Lung (tissue), 12 donors: ENCODE data around the gene NISCH. TPM values are rescaled to one million over a fixed set of nuclear protein-coding genes. Genes with fewer than 3 reads are reported as not detected.

ENCODE experiments used
- ATAC-seq: fragments of 200-7000 bp; cut with Tn5 transposase; one replicate; pipeline ENCODE4 v1.9.1; 2020; ENCODE audit warnings: moderate number of reproducible peaks; ENCODE audit not compliant: insufficient read depth, low FRiP score
- DNase-seq, 3 donors: peaks; one replicate each; pipeline ENCODE4 v3.0.0-alpha.2; 2013 to 2017
- H3K27ac ChIP-seq, 2 donors: one replicate each; pipeline ENCODE4 v1.5.1; 2013; ENCODE audit warnings: mild to moderate bottlenecking in 2 of 2, moderate library complexity in 2 of 2, control low read depth in 1 of 2, inconsistent platforms in 1 of 2, low read depth in 1 of 2, low read length in 1 of 2
- H3K27me3 ChIP-seq, 3 donors: one replicate each; pipeline ENCODE4 v1.5.1; 2013; ENCODE audit warnings: low read length in 2 of 3; ENCODE audit not compliant: control insufficient read depth in 3 of 3, insufficient read depth in 3 of 3
- H3K36me3 ChIP-seq, 4 donors: one replicate each; pipeline ENCODE4 v1.5.1; 2013; ENCODE audit warnings: low read length in 4 of 4, mild to moderate bottlenecking in 1 of 4, moderate library complexity in 1 of 4; ENCODE audit not compliant: control insufficient read depth in 4 of 4, insufficient read depth in 4 of 4
- H3K4me1 ChIP-seq, 5 donors: one replicate each; pipeline ENCODE4 v1.5.1; 2013; ENCODE audit warnings: low read length in 5 of 5, mild to moderate bottlenecking in 2 of 5, moderate library complexity in 1 of 5; ENCODE audit not compliant: control insufficient read depth in 5 of 5, insufficient read depth in 5 of 5
- H3K4me3 ChIP-seq: one replicate; pipeline ENCODE4 v1.5.1; 2013; ENCODE audit warnings: mild to moderate bottlenecking, control low read depth, moderate library complexity
- H3K9ac ChIP-seq, 2 donors: one replicate each; pipeline ENCODE4 v1.5.1; 2013; ENCODE audit warnings: low read length in 2 of 2, control low read depth in 1 of 2; ENCODE audit not compliant: insufficient read depth in 1 of 2
- H3K9me3 ChIP-seq, 4 donors: one replicate each; pipeline ENCODE4 v1.5.1; 2013; ENCODE audit warnings: low read length in 3 of 4, mild to moderate bottlenecking in 1 of 4, moderate library complexity in 1 of 4; ENCODE audit not compliant: control insufficient read depth in 4 of 4, insufficient read depth in 3 of 4
- WGBS, 2 donors: extraction: QIAGEN DNeasy Blood & Tissue Kit; methylation state at CpG; one replicate each; pipeline ENCODE4 v1.1.7; 2013; 5-methylcytosine and 5-hydroxymethylcytosine counted together
- polyA plus RNA-seq, 2 donors: library from polyadenylated mRNA; stranded (reverse); fragments of 200-250 nt; gene quantifications; one replicate each; pipeline ENCODE4 v1.2.1, GENCODE V29; 2013
- total RNA-seq, 2 donors: library from RNA; depleted of rRNA in 1 of 2; stranded (reverse); fragments of >200 nt in 1 of 2; gene quantifications; one replicate each; pipeline ENCODE4 v1.2.1, GENCODE V29; 2014 to 2021
- TF ChIP-seq, protein P1 (sequence below): IDR thresholded peaks from 2 replicates; pipeline ENCODE4 v1.5.1; 2012; ENCODE audit warnings: mild to moderate bottlenecking; ENCODE audit errors: control extremely low read depth, extremely low read depth
- donor health status: control.
- donor health status: control.
- donor health status: Bipolar disorder and iron deficiency.
- donor health status: healthy.
- donor health status: DM: yes; HTN: yes; CAD: no.

NISCH gene
- total and polyA plus RNA-seq, 4 donors, result 37.8 to 127 (median 63.7) TPM

DNA sequence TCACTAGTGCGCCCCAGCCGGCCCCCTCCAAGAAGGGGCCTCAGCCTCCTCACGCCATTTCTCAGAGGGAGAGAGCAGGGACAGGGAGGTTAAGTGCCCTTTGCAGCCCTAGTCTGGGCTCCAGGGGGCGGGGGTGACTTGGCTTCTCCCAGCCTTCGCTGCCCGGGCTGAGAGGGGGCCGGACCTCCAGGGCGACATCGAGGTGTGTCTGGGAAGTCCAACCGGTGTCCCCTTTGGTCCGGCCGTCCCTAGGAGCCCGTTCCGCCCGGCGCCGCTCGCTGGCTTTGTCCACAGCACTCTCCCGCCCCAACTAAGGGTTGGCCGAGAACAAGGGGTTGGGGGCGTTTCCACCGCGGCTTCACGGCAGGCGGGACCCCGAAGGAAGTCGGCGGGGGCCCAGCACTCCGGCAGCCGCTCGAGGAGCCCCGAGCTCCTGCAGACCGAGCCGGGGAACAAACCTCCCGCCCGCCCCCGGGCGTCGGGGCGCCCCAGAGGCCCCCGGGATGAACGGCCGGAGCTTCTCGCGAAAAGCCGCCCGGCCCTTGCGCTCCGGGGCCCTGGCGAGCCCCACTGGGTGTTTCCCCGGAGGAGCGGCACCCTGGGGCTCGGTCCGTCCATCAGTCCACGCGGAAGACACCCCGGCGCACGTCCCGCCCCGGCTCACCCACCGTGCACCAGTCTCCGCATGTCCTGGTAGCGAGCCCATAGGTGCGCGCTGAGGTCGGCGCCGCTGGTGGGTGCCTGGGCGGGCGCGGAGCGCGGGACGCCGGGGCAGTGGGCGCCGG, 77.6 kb downstream of the NISCH start:
- peak; percentile 47 to 58 (median 55) for DNase-seq
- TF ChIP-seq, protein P1, sequence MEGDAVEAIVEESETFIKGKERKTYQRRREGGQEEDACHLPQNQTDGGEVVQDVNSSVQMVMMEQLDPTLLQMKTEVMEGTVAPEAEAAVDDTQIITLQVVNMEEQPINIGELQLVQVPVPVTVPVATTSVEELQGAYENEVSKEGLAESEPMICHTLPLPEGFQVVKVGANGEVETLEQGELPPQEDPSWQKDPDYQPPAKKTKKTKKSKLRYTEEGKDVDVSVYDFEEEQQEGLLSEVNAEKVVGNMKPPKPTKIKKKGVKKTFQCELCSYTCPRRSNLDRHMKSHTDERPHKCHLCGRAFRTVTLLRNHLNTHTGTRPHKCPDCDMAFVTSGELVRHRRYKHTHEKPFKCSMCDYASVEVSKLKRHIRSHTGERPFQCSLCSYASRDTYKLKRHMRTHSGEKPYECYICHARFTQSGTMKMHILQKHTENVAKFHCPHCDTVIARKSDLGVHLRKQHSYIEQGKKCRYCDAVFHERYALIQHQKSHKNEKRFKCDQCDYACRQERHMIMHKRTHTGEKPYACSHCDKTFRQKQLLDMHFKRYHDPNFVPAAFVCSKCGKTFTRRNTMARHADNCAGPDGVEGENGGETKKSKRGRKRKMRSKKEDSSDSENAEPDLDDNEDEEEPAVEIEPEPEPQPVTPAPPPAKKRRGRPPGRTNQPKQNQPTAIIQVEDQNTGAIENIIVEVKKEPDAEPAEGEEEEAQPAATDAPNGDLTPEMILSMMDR, result no peak
- Histone ChIP-seq H3K27ac (peak overlapping the region; percentile 30 to 35), H3K27me3 (no peaks in the 10 kb centered on the region), H3K9me3 (no peaks in the 10 kb centered on the region), H3K4me1 (peaks cover 19 to 79% (median 30%) of the 10 kb centered on the region in 5 donors), H3K9ac (peak overlapping the region in 1 of 2 donors; percentile 24), H3K36me3 (peaks cover 0 to 5% (median 2%) of the 10 kb centered on the region in 4 donors), H3K4me3 (peak overlapping the region; percentile 57)
- WGBS, 2 donors, result 2% methylated on average over 66 to 78 of the region's 78 CpGs
- ATAC-seq, result no peak

DNA sequence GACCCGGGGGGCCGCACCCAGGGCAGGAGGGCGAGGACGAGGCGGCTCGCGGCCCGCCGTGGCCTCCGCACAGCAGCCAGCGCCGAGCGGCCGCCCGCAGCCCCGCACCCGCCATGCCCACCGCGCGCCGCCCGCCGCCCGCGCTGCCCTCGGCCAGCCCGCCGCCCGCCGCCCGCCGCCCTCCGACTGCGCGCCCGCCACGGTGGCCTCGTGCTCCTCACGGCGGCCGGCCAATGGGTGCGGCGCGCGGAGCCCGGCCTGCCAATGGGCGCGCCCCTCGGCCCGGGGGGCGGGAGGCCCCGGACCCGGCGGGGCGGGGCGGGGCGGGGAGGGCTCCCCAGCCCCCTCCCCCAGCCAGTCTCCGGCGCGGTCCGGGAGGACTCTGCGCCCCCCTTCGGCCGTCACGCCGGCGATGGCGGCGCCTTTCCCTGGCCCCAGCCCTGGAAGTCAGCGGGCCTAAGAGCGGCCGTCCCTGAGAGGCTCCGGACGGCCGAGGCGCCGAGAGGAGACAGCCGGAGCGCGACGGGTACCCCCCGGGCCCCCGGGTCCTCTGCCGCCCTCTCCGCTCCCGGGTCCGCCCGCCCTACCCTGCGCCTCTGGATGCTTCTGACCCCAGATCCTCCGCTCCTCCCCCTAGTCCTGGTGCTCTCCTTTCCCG, 78.3 kb downstream of the NISCH start, which contains the start of gene NT5DC2:
NT5DC2 (minus strand) TSS at position 235 of the 658 bp plus-strand sequence; CDS start at position 115, 120 bp downstream.
- TF ChIP-seq, protein P1, result no peak
- H3K4me1 ChIP-seq, result peaks cover 23 to 76% (median 29%) of the 10 kb centered on the region in 5 donors
- H3K27me3 ChIP-seq, result no peaks in the 10 kb centered on the region
- H3K9ac ChIP-seq, result peak within 1 kb of the TSS in 1 of 2 donors; percentile 57
- peak within 1 kb of the TSS; percentile 57 for H3K4me3 ChIP-seq
- peak; percentile 22 for ATAC-seq
- 2 to 8% methylated on average over 11 to 91 of the region's 91 CpGs for WGBS, 2 donors
- peak within 1 kb of the TSS; percentile 37 to 54 for H3K27ac ChIP-seq
- H3K9me3 ChIP-seq, result no peaks in the 10 kb centered on the region
- peak; percentile 84 to 90 (median 87) for DNase-seq
- H3K36me3 ChIP-seq, result peaks cover 0 to 2% (median 0%) of the 10 kb centered on the region in 4 donors

DNA sequence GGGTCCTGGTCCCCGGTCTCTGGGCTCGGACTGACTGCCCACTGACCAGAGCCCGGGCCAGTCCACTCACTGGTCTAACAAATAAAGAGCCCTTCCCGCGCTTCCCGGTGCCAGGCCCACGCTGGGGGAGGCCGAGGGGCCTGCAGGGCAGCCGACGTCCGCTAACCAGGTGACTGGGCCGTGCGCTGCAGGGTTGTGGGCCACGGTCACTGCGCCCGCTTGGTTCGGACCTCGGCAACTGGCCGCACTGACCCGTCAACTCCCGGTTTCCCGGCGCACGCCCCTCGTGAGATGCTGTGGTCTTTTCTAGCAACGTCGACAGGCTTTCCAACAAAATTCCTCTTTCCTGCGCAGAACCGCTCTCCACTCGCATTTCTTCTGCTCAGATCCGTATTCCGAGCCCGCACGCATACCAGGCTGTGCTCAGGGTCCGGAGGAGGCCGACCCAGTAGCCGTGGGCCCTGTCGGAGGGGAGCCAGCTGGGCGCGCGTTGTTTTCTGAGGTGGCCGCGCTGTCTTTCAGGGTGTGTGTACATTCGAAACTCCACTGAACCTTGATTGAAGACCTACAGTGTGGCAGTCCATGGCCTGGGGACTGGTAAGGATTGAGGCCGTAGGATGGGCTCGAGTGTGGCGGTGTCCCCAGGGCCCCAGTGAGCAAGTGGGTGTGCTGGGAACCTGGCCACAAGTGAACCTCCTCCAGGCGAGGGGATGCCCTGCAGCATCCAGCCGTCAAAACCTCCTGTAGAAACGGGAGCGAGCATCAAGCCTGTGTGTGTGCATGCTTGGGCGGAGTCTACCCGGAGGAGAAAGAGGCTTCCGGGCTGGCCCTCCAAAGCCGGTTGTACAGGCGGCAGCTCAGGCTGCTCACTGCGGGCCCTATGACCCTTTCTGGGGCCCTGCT, 79.1 kb downstream of the NISCH start:
- Histone ChIP-seq H3K4me3 (no peak overlapping the region), H3K27me3 (no peaks in the 10 kb centered on the region), H3K36me3 (peaks cover 0 to 3% (median under 1%) of the 10 kb centered on the region in 4 donors), H3K4me1 (peaks cover 20 to 70% (median 27%) of the 10 kb centered on the region in 5 donors), H3K9me3 (no peaks in the 10 kb centered on the region), H3K27ac (peak overlapping the region; percentile 37 to 54), H3K9ac (peak overlapping the region in 1 of 2 donors; percentile 57)
- DNase-seq (peak; percentile 51 to 69 (median 56)), ATAC-seq (no peak)
- TF ChIP-seq, protein P1, result no peak
- WGBS, 2 donors, result 64 to 75% methylated on average over 57 of the region's 57 CpGs
